CD4-positive, alpha-beta T cell treated with Interleukin-12 subunit alpha and Interleukin-12 subunit beta, for 1 hour (primary cell): ENCODE results near the gene TMEM19.

Source experiments
- DNase-seq: peaks from one replicate; pipeline ENCODE4 v3.0.0-alpha.2; 2020

The TMEM19 gene

GRCh38 chr12:71685914-71686657 lies at the start of gene TMEM19:
TMEM19 (plus strand) TSS chr12:71686082; CDS start chr12:71686681, 599 bp downstream.
- peak; percentile 83 for DNase-seq

- peak; percentile 66 for DNase-seq
These were observed 49.2 kb upstream of the TMEM19 start for GRCh38 chr12:71636704-71637115.

- no peak for DNase-seq
These were observed 47.4 kb upstream of the TMEM19 start for GRCh38 chr12:71638499-71638898.

GRCh38 chr12:71639341-71639760 lies 46.5 kb upstream of the TMEM19 start:
- no peak for DNase-seq

GRCh38 chr12:71640316-71640715 lies 45.6 kb upstream of the TMEM19 start:
- no peak for DNase-seq

GRCh38 chr12:71641390-71641789 lies 44.5 kb upstream of the TMEM19 start:
- DNase-seq = no peak

- DNase-seq = no peak
These were observed 43.6 kb upstream of the TMEM19 start for GRCh38 chr12:71642264-71642663.

GRCh38 chr12:71645268-71645667 lies 40.6 kb upstream of the TMEM19 start:
- no peak for DNase-seq

GRCh38 chr12:71646512-71646911 lies 39.4 kb upstream of the TMEM19 start:
- DNase-seq = no peak

GRCh38 chr12:71648537-71648936 lies 37.3 kb upstream of the TMEM19 start:
- DNase-seq = no peak

- no peak for DNase-seq
These were observed 36.5 kb upstream of the TMEM19 start for GRCh38 chr12:71649401-71649800.

- DNase-seq = no peak
These were observed 33.2 kb upstream of the TMEM19 start for GRCh38 chr12:71652656-71653055.

- no peak for DNase-seq
These were observed 32.7 kb upstream of the TMEM19 start for GRCh38 chr12:71653137-71653536.

GRCh38 chr12:71654200-71654599 lies 31.7 kb upstream of the TMEM19 start:
- no peak for DNase-seq

- no peak for DNase-seq
These were observed 30.4 kb upstream of the TMEM19 start for GRCh38 chr12:71655495-71655894.

GRCh38 chr12:71655907-71656306 lies 30.0 kb upstream of the TMEM19 start:
- DNase-seq = no peak

- no peak for DNase-seq
These were observed 29.1 kb upstream of the TMEM19 start for GRCh38 chr12:71656740-71657139.

GRCh38 chr12:71661977-71662530 lies 23.8 kb upstream of the TMEM19 start:
- no peak for DNase-seq

- DNase-seq = peak; percentile 75
These were observed 22.9 kb upstream of the TMEM19 start for GRCh38 chr12:71662849-71663560.

- peak; percentile 96 for DNase-seq
These were observed 22.1 kb upstream of the TMEM19 start, which contains the start of the genes THAP2 and ZFC3H1 for GRCh38 chr12:71663561-71664410. THAP2 (plus strand) TSS chr12:71664301; CDS start chr12:71664510, 209 bp downstream. ZFC3H1 (minus strand) TSS chr12:71663848; CDS start chr12:71663610, 238 bp downstream.

GRCh38 chr12:71664411-71665089 lies 21.3 kb upstream of the TMEM19 start:
- DNase-seq = no peak

- no peak for DNase-seq
These were observed 20.8 kb upstream of the TMEM19 start for GRCh38 chr12:71665090-71665463.
